ENCODE measurements around the gene UROC1.

DNA sequence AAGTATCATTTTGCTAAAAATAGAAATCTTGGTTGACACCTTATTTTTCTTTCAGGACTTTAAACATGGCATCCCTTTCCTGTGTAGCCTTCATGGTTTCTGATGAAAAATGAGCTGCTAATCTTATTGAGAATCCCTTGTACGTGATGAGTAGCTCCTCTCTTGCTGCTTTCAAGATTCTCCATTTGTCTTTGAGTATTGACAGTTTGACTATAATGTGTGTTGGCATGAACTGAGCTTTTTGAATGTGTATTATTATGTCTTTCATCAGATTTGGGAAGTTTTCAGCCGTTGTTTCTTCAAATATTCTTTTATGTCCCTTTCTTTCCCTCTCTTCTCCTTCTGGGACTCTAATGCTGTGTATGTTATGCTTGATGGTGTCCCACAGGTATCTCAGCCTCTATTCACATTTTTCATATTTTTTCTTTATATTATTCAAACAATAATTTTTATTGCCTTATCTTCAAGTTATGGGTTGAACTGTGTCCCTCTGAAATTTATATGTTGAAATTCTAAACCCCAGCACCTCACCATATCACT lies 45.2 kb upstream of the UROC1 start:
- TF ChIP-seq, protein P1, sequence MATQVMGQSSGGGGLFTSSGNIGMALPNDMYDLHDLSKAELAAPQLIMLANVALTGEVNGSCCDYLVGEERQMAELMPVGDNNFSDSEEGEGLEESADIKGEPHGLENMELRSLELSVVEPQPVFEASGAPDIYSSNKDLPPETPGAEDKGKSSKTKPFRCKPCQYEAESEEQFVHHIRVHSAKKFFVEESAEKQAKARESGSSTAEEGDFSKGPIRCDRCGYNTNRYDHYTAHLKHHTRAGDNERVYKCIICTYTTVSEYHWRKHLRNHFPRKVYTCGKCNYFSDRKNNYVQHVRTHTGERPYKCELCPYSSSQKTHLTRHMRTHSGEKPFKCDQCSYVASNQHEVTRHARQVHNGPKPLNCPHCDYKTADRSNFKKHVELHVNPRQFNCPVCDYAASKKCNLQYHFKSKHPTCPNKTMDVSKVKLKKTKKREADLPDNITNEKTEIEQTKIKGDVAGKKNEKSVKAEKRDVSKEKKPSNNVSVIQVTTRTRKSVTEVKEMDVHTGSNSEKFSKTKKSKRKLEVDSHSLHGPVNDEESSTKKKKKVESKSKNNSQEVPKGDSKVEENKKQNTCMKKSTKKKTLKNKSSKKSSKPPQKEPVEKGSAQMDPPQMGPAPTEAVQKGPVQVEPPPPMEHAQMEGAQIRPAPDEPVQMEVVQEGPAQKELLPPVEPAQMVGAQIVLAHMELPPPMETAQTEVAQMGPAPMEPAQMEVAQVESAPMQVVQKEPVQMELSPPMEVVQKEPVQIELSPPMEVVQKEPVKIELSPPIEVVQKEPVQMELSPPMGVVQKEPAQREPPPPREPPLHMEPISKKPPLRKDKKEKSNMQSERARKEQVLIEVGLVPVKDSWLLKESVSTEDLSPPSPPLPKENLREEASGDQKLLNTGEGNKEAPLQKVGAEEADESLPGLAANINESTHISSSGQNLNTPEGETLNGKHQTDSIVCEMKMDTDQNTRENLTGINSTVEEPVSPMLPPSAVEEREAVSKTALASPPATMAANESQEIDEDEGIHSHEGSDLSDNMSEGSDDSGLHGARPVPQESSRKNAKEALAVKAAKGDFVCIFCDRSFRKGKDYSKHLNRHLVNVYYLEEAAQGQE (IDR thresholded peaks at IDR 0.05; ENCODE audit: insufficient read depth in 1 of 2, low read depth in 2 of 2, low read length in 2 of 2) = no peak
- TF ChIP-seq POLR2AphosphoS5 (IDR thresholded peaks at IDR 0.05; ENCODE audit: low read depth, low read length) (no peak), FOXP2 (optimal IDR thresholded peaks at IDR 0.05; ENCODE audit: borderline replicate concordance, extremely low read depth, extremely low read length, insufficient read depth) (no peak), SIN3A (IDR thresholded peaks at IDR 0.05; ENCODE audit: borderline replicate concordance, insufficient read depth, low read length) (no peak)

All from PFSK-1 (cell line).